GM19395 (cell line): ENCODE measurements around the gene TSPAN14.

ENCODE experiments used
- ATAC-seq: cut with Tn5 transposase; IDR thresholded peaks from one replicate; pipeline ENCODE4 v1.9.1; 2021; ENCODE audit warnings: mild to moderate bottlenecking, moderate library complexity; ENCODE audit not compliant: unreplicated experiment

Gene TSPAN14

GRCh38 chr10:80580638-80581468 lies 126.7 kb downstream of the TSPAN14 start:
- no peak for ATAC-seq

- ATAC-seq, result no peak
Measured at GRCh38 chr10:80581469-80581835, 127.3 kb downstream of the TSPAN14 start.

GRCh38 chr10:80582286-80582960 lies 128.3 kb downstream of the TSPAN14 start:
- no peak for ATAC-seq
